IMR-90 (cell line): ENCODE data around the gene DUS3L. TPM values are rescaled to one million over a fixed set of nuclear protein-coding genes. Genes with fewer than 3 reads are reported as not detected.

ENCODE experiments used
- ATAC-seq: fragments of 200-7000 bp; cut with Tn5 transposase; 2 replicates; pipeline ENCODE4 v1.9.1; 2020; ENCODE audit warnings: low read depth, mild to moderate bottlenecking, moderate library complexity
- BruUV-seq: library from RNA; stranded (reverse); fragments of 400-500 nt; replicated peaks from 2 replicates; lab custom pipeline; 2021; lab: Mats Ljungman, UMichigan
- CTCF ChIA-PET: fragments of 300-600 bp; formaldehyde crosslinking; extraction: SDS; loops from one replicate; lab custom pipeline; 2021; ENCODE audit warnings: antibody characterized with exemption; lab: Yijun Ruan, JAX
- POLR2A ChIA-PET: fragments of 300-600 bp; sonication (Branson Sonifier 250); formaldehyde crosslinking; loops from one replicate; lab custom pipeline; 2022; ENCODE audit warnings: antibody characterized with exemption; ENCODE audit not compliant: unreplicated experiment; lab: Charles Lee
- DNase-seq: peaks from one replicate; pipeline ENCODE4 v3.0.0; 2013
- H2AFZ ChIP-seq: replicated peaks from 2 replicates; pipeline ENCODE3; 2013; ENCODE audit warnings: low read length, mild to moderate bottlenecking; ENCODE audit not compliant: poor library complexity
- H2AK5ac ChIP-seq: 2 replicates; pipeline ENCODE4 v1.6.1; 2013; ENCODE audit warnings: low read depth, low read length, inconsistent platforms
- H2AK9ac ChIP-seq: replicated peaks from 2 replicates; pipeline ENCODE3; 2013; ENCODE audit warnings: mild to moderate bottlenecking, low read depth, low read length, moderate library complexity; ENCODE audit not compliant: poor library complexity
- H2BK120ac ChIP-seq: 2 replicates; pipeline ENCODE4 v1.6.1; 2013; ENCODE audit warnings: low read depth, low read length, inconsistent platforms
- H2BK15ac ChIP-seq: 3 replicates; pipeline ENCODE4 v1.6.1; 2013; ENCODE audit warnings: low read depth, low read length, inconsistent platforms
- H2BK20ac ChIP-seq: 2 replicates; pipeline ENCODE4 v1.6.1; 2013; ENCODE audit warnings: low read depth, mild to moderate bottlenecking, inconsistent platforms, low read length, moderate library complexity
- H2BK5ac ChIP-seq: 2 replicates; pipeline ENCODE4 v1.6.1; 2013; ENCODE audit warnings: mild to moderate bottlenecking, low read depth, low read length, inconsistent platforms; ENCODE audit not compliant: poor library complexity, severe bottlenecking
- H3K14ac ChIP-seq: replicated peaks from 2 replicates; pipeline ENCODE4 v1.6.1; 2013; ENCODE audit warnings: low read depth, low read length, inconsistent platforms
- H3K18ac ChIP-seq: 2 replicates; pipeline ENCODE4 v1.6.1; 2013; ENCODE audit warnings: low read depth, low read length, control low read depth
- H3K23ac ChIP-seq: 2 replicates; pipeline ENCODE4 v1.6.1; 2013; ENCODE audit warnings: low read depth, low read length, inconsistent platforms
- H3K27ac ChIP-seq: 2 replicates; pipeline ENCODE4 v1.5.1; 2013; ENCODE audit warnings: mild to moderate bottlenecking, control low read depth, low read length; ENCODE audit not compliant: insufficient read depth
- H3K27me3 ChIP-seq: 2 replicates; pipeline ENCODE4 v1.6.1; 2013; ENCODE audit warnings: low read length; ENCODE audit not compliant: control insufficient read depth, insufficient read depth
- H3K36me3 ChIP-seq: 2 replicates; pipeline ENCODE4 v1.6.1; 2013; ENCODE audit warnings: low read length, mixed read lengths; ENCODE audit not compliant: control insufficient read depth, insufficient read depth
- H3K4ac ChIP-seq: 2 replicates; pipeline ENCODE4 v1.6.1; 2013; ENCODE audit warnings: low read depth, low read length, inconsistent platforms
- H3K4me1 ChIP-seq: 2 replicates; pipeline ENCODE4 v1.6.1; 2013; ENCODE audit warnings: low read length, mixed read lengths; ENCODE audit not compliant: control insufficient read depth, insufficient read depth
- H3K4me2 ChIP-seq: 2 replicates; pipeline ENCODE4 v1.6.1; 2013; ENCODE audit warnings: low read depth, mild to moderate bottlenecking, control low read depth, low read length, moderate library complexity
- H3K4me3 ChIP-seq: 2 replicates; pipeline ENCODE4 v1.5.1; 2013; ENCODE audit warnings: low read depth, mild to moderate bottlenecking, control low read depth, low read length, moderate library complexity; ENCODE audit not compliant: insufficient read depth
- H3K56ac ChIP-seq: 2 replicates; pipeline ENCODE4 v1.6.1; 2013; ENCODE audit warnings: low read length, inconsistent platforms; ENCODE audit not compliant: insufficient read depth; ENCODE audit errors: extremely low read depth
- H3K79me1 ChIP-seq, 2 experiments: 2 replicates each; pipeline ENCODE4 v1.6.1; 2013; ENCODE audit warnings: low read length in 2 of 2, inconsistent platforms in 1 of 2, low read depth in 1 of 2
- H3K9ac ChIP-seq: 2 replicates; pipeline ENCODE4 v1.6.1; 2013; ENCODE audit warnings: low read depth, low read length, control low read depth
- H3K9me1 ChIP-seq: 2 replicates; pipeline ENCODE4 v1.6.1; 2013; ENCODE audit warnings: low read length, inconsistent platforms; ENCODE audit not compliant: insufficient read depth
- H3K9me3 ChIP-seq: 2 replicates; pipeline ENCODE4 v1.6.1; 2013; ENCODE audit warnings: low read length; ENCODE audit not compliant: control insufficient read depth, insufficient read depth
- H4K20me1 ChIP-seq: 2 replicates; pipeline ENCODE4 v1.6.1; 2013; ENCODE audit warnings: low read length, inconsistent platforms; ENCODE audit not compliant: insufficient read depth
- H4K5ac ChIP-seq: 2 replicates; pipeline ENCODE4 v1.6.1; 2013; ENCODE audit warnings: mild to moderate bottlenecking, low read depth, low read length, control low read depth
- H4K8ac ChIP-seq, 2 experiments: 2 replicates each; pipeline ENCODE4 v1.6.1; 2013; ENCODE audit warnings: low read depth in 2 of 2, low read length in 2 of 2, control low read depth in 1 of 2, inconsistent platforms in 1 of 2
- H4K91ac ChIP-seq: 2 replicates; pipeline ENCODE4 v1.6.1; 2013; ENCODE audit warnings: low read depth, low read length, inconsistent platforms; ENCODE audit not compliant: insufficient read depth
- BHLHE40 ChIP-seq: fragments of 150-350 bp; IDR thresholded peaks from 2 replicates; pipeline ENCODE4 v1.6.1; 2016; ENCODE audit warnings: mild to moderate bottlenecking, low read depth, low read length
- CEBPB ChIP-seq: IDR thresholded peaks from 2 replicates; pipeline ENCODE4 v1.6.1; 2012; ENCODE audit warnings: low read depth, low read length, improper control_type of control experiment
- ELK1 ChIP-seq: fragments of 150-350 bp; IDR thresholded peaks from 2 replicates; pipeline ENCODE4 v1.6.1; 2016; ENCODE audit warnings: low read depth, mild to moderate bottlenecking, low read length, moderate library complexity, borderline replicate concordance
- FOS ChIP-seq: fragments of 150-350 bp; IDR thresholded peaks from 2 replicates; pipeline ENCODE4 v1.6.1; 2016; ENCODE audit warnings: low read depth, low read length
- MAZ ChIP-seq: IDR thresholded peaks from 2 replicates; pipeline ENCODE4 v1.6.1; 2012; ENCODE audit warnings: low read depth, mild to moderate bottlenecking, low read length, improper control_type of control experiment, moderate library complexity, borderline replicate concordance
- NFE2L2 ChIP-seq: fragments of 150-350 bp; IDR thresholded peaks from 2 replicates; pipeline ENCODE4 v1.6.1; 2016; ENCODE audit warnings: low read depth, mild to moderate bottlenecking, low read length
- POLR2A ChIP-seq: IDR thresholded peaks from 2 replicates; pipeline ENCODE4 v1.6.1; 2012; ENCODE audit warnings: mild to moderate bottlenecking, low read depth, low read length
- RAD21 ChIP-seq: IDR thresholded peaks from 2 replicates; pipeline ENCODE4 v1.6.1; 2012; ENCODE audit warnings: low read length, improper control_type of control experiment
- RCOR1 ChIP-seq: IDR thresholded peaks from 2 replicates; pipeline ENCODE4 v1.6.1; 2012; ENCODE audit warnings: mild to moderate bottlenecking, low read length, improper control_type of control experiment; ENCODE audit not compliant: insufficient replicate concordance
- SMC3 ChIP-seq: fragments of 150-350 bp; IDR thresholded peaks from 2 replicates; pipeline ENCODE4 v1.6.1; 2016; ENCODE audit warnings: low read depth, mild to moderate bottlenecking, antibody characterized with exemption, low read length, moderate library complexity
- WGBS, 2 experiments: methylation state at CpG; one replicate each; pipeline versions ENCODE4 v1.1.5 to v1.1.7; 2013; ENCODE audit warnings: missing lambda C conversion rate in 2 of 2; ENCODE audit not compliant: insufficient read length in 1 of 2; ENCODE audit errors: extremely low coverage in 2 of 2; 5-methylcytosine and 5-hydroxymethylcytosine counted together
- dilution Hi-C: fragments of 300-500 bp; cut with HindIII; formaldehyde crosslinking; loops from one replicate; pipeline ENCODE4 v1.14.3; 2018; ENCODE audit warnings: low sequenced_read_pairs; ENCODE audit not compliant: unreplicated experiment
- in situ Hi-C: fragments of 300-500 bp; cut with MboI; formaldehyde crosslinking; loops from 3 replicates; pipeline ENCODE4 v1.14.3; 2019; ENCODE audit warnings: low sequenced_read_pairs, inconsistent platforms, mixed read lengths
- intact Hi-C: fragments of 100-400 bp; cut with micrococcal nuclease; formaldehyde crosslinking; loops from 2 replicates; pipeline ENCODE4 v1.10.0; 2022
- polyA plus RNA-seq, 3 experiments: library from polyadenylated mRNA; depleted of rRNA; stranded (reverse); fragments of >200 nt; gene quantifications; 2 replicates each; pipeline ENCODE4 v1.2.3, GENCODE V29; 2012; ENCODE audit warnings: low replicate concordance in 1 of 3
- total RNA-seq: library from RNA; depleted of rRNA; stranded (reverse); fragments of >200 nt; gene quantifications from 2 replicates; pipeline ENCODE4 v1.2.3, GENCODE V29; 2012
- TF ChIP-seq, protein P1 (sequence below): conservative IDR thresholded peaks from 2 replicates; pipeline ENCODE4 v1.5.1; 2012; ENCODE audit warnings: mild to moderate bottlenecking, low read depth, low read length, improper control_type of control experiment
- TF ChIP-seq, protein P2 (sequence below): fragments of 150-350 bp; IDR thresholded peaks from 2 replicates; pipeline ENCODE4 v1.6.1; 2017; ENCODE audit warnings: mild to moderate bottlenecking, antibody characterized with exemption, low read length, low read depth

DUS3L gene
- total and polyA plus RNA-seq, 2 of the 4 experiments (the other 2 are of a cell fraction): 12.4 to 21.3 TPM

- H4K20me1 ChIP-seq: no peaks in the 10 kb centered on the region
- no peaks in the 10 kb centered on the region for H3K36me3 ChIP-seq
- H4K5ac ChIP-seq: no peak overlapping the region
- H3K27ac ChIP-seq: no peak overlapping the region
- H3K14ac ChIP-seq: no peak overlapping the region
- H3K4me3 ChIP-seq: no peak overlapping the region
- H2BK5ac ChIP-seq: no peak overlapping the region
- H3K56ac ChIP-seq: no peak overlapping the region
- no peak overlapping the region for H3K4me2 ChIP-seq
- H3K4me1 ChIP-seq: no peaks in the 10 kb centered on the region; the same call in 1 of the 2 replicates
- dilution Hi-C loops: no loop called here
- H2AK9ac ChIP-seq: no peak overlapping the region
- no peak for ATAC-seq
- no TSS peak for BruUV-seq
- ChIA-PET POLR2A (no interaction called here), CTCF (no interaction called here)
- H2BK120ac ChIP-seq: no peak overlapping the region
- intact Hi-C loops: loop anchor here (10.0 kb wide), 1 partner anchor 657 kb away; the partner anchor contains the start of gene SLC25A23
- peaks cover 20% of the 10 kb centered on the region; the same call in 1 of the 2 replicates for H3K27me3 ChIP-seq
- in situ Hi-C loops: no loop called here
- no peak overlapping the region for H2BK20ac ChIP-seq
- no peak overlapping the region for H2AK5ac ChIP-seq
- WGBS, 2 experiments: no CpG with 5 or more reads among the region's 8 CpGs
- no peak overlapping the region for H4K8ac ChIP-seq
- no peak overlapping the region for H3K4ac ChIP-seq
- no peaks in the 10 kb centered on the region for H3K9me1 ChIP-seq
- no peak overlapping the region for H4K91ac ChIP-seq
- no peak overlapping the region for H2AFZ ChIP-seq
- H3K18ac ChIP-seq: no peak overlapping the region
- no peaks in the 10 kb centered on the region for H3K79me1 ChIP-seq
- DNase-seq: no peak
- no peak overlapping the region for H3K23ac ChIP-seq
- TF ChIP-seq RCOR1 (no peak), RAD21 (no peak), POLR2A (no peak), NFE2L2 (no peak), FOS (no peak), ELK1 (no peak), SMC3 (no peak), CEBPB (no peak), MAZ (no peak), BHLHE40 (no peak)
- TF ChIP-seq, protein P1, sequence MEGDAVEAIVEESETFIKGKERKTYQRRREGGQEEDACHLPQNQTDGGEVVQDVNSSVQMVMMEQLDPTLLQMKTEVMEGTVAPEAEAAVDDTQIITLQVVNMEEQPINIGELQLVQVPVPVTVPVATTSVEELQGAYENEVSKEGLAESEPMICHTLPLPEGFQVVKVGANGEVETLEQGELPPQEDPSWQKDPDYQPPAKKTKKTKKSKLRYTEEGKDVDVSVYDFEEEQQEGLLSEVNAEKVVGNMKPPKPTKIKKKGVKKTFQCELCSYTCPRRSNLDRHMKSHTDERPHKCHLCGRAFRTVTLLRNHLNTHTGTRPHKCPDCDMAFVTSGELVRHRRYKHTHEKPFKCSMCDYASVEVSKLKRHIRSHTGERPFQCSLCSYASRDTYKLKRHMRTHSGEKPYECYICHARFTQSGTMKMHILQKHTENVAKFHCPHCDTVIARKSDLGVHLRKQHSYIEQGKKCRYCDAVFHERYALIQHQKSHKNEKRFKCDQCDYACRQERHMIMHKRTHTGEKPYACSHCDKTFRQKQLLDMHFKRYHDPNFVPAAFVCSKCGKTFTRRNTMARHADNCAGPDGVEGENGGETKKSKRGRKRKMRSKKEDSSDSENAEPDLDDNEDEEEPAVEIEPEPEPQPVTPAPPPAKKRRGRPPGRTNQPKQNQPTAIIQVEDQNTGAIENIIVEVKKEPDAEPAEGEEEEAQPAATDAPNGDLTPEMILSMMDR: no peak
- TF ChIP-seq, protein P2, sequence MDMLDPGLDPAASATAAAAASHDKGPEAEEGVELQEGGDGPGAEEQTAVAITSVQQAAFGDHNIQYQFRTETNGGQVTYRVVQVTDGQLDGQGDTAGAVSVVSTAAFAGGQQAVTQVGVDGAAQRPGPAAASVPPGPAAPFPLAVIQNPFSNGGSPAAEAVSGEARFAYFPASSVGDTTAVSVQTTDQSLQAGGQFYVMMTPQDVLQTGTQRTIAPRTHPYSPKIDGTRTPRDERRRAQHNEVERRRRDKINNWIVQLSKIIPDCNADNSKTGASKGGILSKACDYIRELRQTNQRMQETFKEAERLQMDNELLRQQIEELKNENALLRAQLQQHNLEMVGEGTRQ: no peak
- H2BK15ac ChIP-seq: no peak overlapping the region
- H3K9ac ChIP-seq: no peak overlapping the region
- H3K9me3 ChIP-seq: no peaks in the 10 kb centered on the region
Observed at GRCh38 chr19:5798244-5798643, 7.3 kb upstream of the DUS3L start.
